Heart left ventricle (tissue), 13 donors: ENCODE results near the gene CFAP299.

Source experiments
- POLR2A ChIP-seq, 2 donors: fragments of 450-650 bp; IDR thresholded peaks; one replicate each; pipeline ENCODE4 v1.6.1; 2017; ENCODE audit warnings: antibody characterized with exemption in 2 of 2, mild to moderate bottlenecking in 2 of 2, moderate library complexity in 2 of 2
- TF ChIP-seq, protein P1 (sequence below), 12 donors: fragments of 200-600 bp; sonication (generic) in 4 of 12; IDR thresholded peaks; one replicate each; pipeline versions ENCODE4 v1.5.0 to v1.8.0; 2018 to 2022; ENCODE audit warnings: antibody characterized with exemption in 12 of 12, mild to moderate bottlenecking in 5 of 12
- donor health status: ischemic (EF 13 %, LVEDD 7.1; RV severe dilation, severe dysfunction).
- donor health status: DM: no; HTN: yes; CAD: no.
- donor health status: DM: no; HTN: no; CAD: no.
- donor health status: ischemic (EF 25% LVEDD 6.9; RV normal size, moderate dysfunction).
- donor health status: ischemic (EF 25% LVEDD 5.7; RV mildly dilated, moderate dysfunction).
- donor health status: ischemic (EF 35%, LVEDD 5.7; RV mildly dilated, moderate dysfunction).
- donor health status: nonischemic (EF 11% LVEDD 7.7; RV severe dilation, severe dysfunction).
- donor health status: DM: yes; HTN: yes; CAD: no.
- donor health status: PGD.
- donor health status: ischemic (EF 29% LVEDD 5.4; RV normal size, mild dysfunction).
- donor health status: nonischemic (EF 23%, LVEDD 6.1; RV moderate dilation, normal function).

DNA sequence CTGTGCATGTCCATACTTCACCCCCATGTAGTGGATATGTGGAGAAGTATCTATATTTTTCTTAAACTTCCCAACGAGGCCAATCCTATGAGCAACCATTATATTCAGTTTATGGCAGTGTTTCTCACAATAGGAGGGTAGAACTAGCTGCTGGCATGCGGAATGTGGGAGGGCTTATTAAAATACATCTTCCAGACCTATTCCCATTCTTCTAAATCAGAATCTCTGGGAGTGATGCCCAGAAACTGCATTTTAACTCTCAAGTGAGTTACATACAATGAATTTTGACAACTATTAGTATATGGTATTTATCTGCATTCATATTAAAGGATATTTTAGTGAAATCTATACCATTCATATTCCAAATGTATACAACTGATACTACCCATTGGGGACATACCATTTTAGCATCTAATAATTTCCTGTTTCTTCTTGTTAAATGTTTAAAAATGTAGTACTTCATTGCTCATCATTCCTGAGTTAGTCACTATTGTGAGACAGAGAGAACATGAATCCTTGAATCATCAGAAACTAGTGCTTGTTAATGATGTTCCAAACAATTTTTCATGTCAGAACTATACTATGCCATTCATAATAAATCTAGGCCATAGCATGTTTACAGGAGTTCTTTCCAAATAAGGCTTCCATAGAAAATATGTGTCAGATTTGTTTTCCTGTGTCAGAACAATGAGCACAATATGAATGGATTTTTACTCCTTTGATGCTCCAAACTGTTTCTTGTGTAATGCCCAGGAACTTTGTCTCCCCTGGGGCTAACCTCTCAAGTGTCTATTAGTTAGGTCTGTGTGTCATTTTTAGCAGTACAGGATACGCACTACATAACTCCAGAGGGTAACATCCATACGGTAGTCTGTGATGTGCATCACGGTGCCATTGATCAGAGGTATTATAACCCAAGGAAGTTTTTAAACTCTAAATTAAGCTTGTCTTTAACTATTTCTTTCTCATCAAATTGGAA is 496.1 kb downstream of the CFAP299 start:
- no peak for TF ChIP-seq POLR2A (IDR thresholded peaks at IDR 0.05)
- TF ChIP-seq, protein P1, sequence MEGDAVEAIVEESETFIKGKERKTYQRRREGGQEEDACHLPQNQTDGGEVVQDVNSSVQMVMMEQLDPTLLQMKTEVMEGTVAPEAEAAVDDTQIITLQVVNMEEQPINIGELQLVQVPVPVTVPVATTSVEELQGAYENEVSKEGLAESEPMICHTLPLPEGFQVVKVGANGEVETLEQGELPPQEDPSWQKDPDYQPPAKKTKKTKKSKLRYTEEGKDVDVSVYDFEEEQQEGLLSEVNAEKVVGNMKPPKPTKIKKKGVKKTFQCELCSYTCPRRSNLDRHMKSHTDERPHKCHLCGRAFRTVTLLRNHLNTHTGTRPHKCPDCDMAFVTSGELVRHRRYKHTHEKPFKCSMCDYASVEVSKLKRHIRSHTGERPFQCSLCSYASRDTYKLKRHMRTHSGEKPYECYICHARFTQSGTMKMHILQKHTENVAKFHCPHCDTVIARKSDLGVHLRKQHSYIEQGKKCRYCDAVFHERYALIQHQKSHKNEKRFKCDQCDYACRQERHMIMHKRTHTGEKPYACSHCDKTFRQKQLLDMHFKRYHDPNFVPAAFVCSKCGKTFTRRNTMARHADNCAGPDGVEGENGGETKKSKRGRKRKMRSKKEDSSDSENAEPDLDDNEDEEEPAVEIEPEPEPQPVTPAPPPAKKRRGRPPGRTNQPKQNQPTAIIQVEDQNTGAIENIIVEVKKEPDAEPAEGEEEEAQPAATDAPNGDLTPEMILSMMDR (IDR thresholded peaks at IDR 0.05), result no peak
